Smooth muscle cell (in vitro differentiated cells): ENCODE results near the gene DCDC2. TPM values are rescaled to one million over a fixed set of nuclear protein-coding genes. Genes with fewer than 3 reads are reported as not detected.
A peak's percentile ranks its signal among the peaks of the same experiment; 100 is the strongest.

ENCODE experiments used
- DNase-seq: peaks from one replicate; lab custom pipeline; 2025; ENCODE audit not compliant: unreplicated experiment; lab: John Stamatoyannopoulos, UW
- H2AFZ ChIP-seq: fragments of 200-600 bp; sonication (generic); 2 replicates; pipeline ENCODE4 v1.6.0; 2016; ENCODE audit warnings: antibody characterized with exemption, low read depth, mild to moderate bottlenecking
- H3F3A ChIP-seq: fragments of 200-600 bp; sonication (generic); 2 replicates; pipeline ENCODE4 v1.6.0; 2017; ENCODE audit warnings: antibody characterized with exemption, low read depth
- H3K27ac ChIP-seq: fragments of 200-600 bp; sonication (generic); 2 replicates; pipeline ENCODE4 v1.5.1; 2016; ENCODE audit warnings: low read depth, mild to moderate bottlenecking
- H3K27me3 ChIP-seq: fragments of 200-600 bp; sonication (generic); 2 replicates; pipeline ENCODE4 v1.6.1; 2016; ENCODE audit warnings: low read depth, mild to moderate bottlenecking
- H3K36me3 ChIP-seq: fragments of 200-600 bp; sonication (generic); 2 replicates; pipeline ENCODE4 v1.5.1; 2016; ENCODE audit warnings: low read depth
- H3K4me1 ChIP-seq: fragments of 200-600 bp; sonication (generic); 2 replicates; pipeline ENCODE4 v1.5.1; 2016; ENCODE audit warnings: low read depth
- H3K4me2 ChIP-seq: fragments of 200-600 bp; sonication (generic); 2 replicates; pipeline ENCODE4 v1.6.0; 2016; ENCODE audit warnings: mild to moderate bottlenecking
- H3K4me3 ChIP-seq: fragments of 200-600 bp; sonication (generic); 2 replicates; pipeline ENCODE4 v1.5.1; 2016; ENCODE audit warnings: mild to moderate bottlenecking
- H3K79me2 ChIP-seq: fragments of 200-600 bp; sonication (generic); 2 replicates; pipeline ENCODE4 v1.6.0; 2016; ENCODE audit warnings: low read depth, mild to moderate bottlenecking
- H3K9ac ChIP-seq: fragments of 200-600 bp; sonication (generic); 2 replicates; pipeline ENCODE4 v1.6.0; 2016; ENCODE audit warnings: low read depth
- H3K9me3 ChIP-seq: fragments of 200-600 bp; sonication (generic); replicated peaks from 2 replicates; pipeline ENCODE4 v1.5.1; 2016; ENCODE audit warnings: low read depth
- H4K20me1 ChIP-seq: fragments of 200-600 bp; sonication (generic); 2 replicates; pipeline ENCODE4 v1.6.0; 2016; ENCODE audit warnings: low read depth
- whole genome bisulfite sequencing: methylation state at CpG from one replicate; pipeline ENCODE4 v1.1.7; 2016; ENCODE audit warnings: low lambda C conversion rate; 5-methylcytosine and 5-hydroxymethylcytosine counted together
- polyA plus RNA-seq: library from polyadenylated mRNA; unstranded; fragments of >200 nt; fragmentation: Nextera tagmentation; extraction: Ambion mirVana; gene quantifications from 2 replicates; pipeline ENCODE4 v1.2.1, GENCODE V29; 2016
- total RNA-seq: library from RNA; depleted of rRNA; stranded (reverse); fragments of >200 nt; gene quantifications from 2 replicates; pipeline ENCODE4 v1.2.3, GENCODE V29; 2014
- TF ChIP-seq, protein P1 (sequence below): fragments of 200-600 bp; sonication (generic); IDR thresholded peaks from 2 replicates; pipeline ENCODE4 v1.5.1; 2017; ENCODE audit warnings: borderline replicate concordance, mild to moderate bottlenecking, antibody characterized with exemption; ENCODE audit not compliant: insufficient read depth, poor library complexity, severe bottlenecking

DCDC2 gene
- total and polyA plus RNA-seq, 2 experiments from 2014 or later: not detected

DNA sequence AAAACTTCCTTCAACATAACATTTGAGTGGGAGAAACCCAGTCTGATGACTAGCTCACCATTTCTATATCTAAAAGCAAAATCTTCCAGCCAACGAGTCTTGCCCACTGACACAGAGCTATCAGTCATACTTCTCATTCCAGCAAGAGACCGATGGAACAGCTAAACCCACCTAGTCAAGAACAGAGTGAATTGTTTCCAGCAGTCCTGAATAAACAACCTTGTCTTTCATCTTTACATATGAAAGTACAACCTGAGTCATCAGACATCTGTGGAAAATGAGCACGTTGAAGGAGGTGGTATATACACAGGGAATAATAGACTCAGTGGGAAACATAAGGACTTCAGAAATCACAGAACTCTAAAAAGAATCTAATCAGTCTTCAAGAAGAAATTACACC, 208.0 kb downstream of the DCDC2 start:
- Histone ChIP-seq H2AFZ (no peak overlapping the region), H3K4me1 (no peaks in the 10 kb centered on the region), H3K9ac (no peak overlapping the region), H3K4me3 (no peak overlapping the region), H3K27me3 (no peaks in the 10 kb centered on the region), H3K9me3 (no peaks in the 10 kb centered on the region), H4K20me1 (no peaks in the 10 kb centered on the region), H3K27ac (no peak overlapping the region), H3F3A (no peaks in the 10 kb centered on the region), H3K36me3 (no peaks in the 10 kb centered on the region), H3K79me2 (no peaks in the 10 kb centered on the region), H3K4me2 (no peak overlapping the region)
- WGBS: 55% methylated on average over 3 of the region's 3 CpGs
- TF ChIP-seq, protein P1, sequence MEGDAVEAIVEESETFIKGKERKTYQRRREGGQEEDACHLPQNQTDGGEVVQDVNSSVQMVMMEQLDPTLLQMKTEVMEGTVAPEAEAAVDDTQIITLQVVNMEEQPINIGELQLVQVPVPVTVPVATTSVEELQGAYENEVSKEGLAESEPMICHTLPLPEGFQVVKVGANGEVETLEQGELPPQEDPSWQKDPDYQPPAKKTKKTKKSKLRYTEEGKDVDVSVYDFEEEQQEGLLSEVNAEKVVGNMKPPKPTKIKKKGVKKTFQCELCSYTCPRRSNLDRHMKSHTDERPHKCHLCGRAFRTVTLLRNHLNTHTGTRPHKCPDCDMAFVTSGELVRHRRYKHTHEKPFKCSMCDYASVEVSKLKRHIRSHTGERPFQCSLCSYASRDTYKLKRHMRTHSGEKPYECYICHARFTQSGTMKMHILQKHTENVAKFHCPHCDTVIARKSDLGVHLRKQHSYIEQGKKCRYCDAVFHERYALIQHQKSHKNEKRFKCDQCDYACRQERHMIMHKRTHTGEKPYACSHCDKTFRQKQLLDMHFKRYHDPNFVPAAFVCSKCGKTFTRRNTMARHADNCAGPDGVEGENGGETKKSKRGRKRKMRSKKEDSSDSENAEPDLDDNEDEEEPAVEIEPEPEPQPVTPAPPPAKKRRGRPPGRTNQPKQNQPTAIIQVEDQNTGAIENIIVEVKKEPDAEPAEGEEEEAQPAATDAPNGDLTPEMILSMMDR: no peak
- no peak for DNase-seq

DNA sequence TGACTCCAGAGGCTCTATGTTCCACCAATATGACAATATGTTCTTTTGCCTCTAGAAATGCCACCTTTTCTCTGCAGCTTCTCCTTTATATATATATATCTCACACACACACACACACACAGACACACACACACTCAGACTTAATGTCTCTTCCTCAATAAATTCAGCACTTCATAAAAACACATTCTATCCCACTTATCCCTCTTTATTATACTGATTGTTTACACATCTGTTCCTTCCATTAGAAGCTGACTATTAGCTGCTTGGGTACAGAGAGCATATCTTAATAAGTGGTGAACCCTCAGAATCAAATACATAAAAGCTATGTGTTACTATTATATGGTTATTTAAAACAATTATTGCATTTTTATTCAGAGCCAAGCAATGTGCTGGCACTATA, 208.6 kb downstream of the DCDC2 start:
- TF ChIP-seq, protein P1: no peak

DNA sequence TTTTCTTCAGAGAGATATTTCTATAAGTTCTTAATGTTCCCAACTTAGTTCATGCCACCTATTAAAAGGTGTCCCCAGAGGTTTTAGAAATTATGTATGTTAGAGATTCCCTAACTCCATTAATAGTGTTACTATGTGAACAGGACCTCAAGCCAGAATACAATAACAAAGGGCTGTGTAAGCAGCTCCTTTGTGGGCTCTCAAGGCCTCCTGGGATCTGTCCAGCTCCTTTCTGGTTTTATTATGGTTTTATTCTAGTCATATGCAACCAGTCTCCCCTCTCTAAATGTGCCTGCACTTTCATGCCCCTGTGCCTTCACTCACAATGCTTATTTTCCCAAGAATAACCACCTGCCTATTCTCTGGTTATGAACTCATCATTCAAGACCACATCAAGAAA, 209.2 kb downstream of the DCDC2 start:
- H3K36me3 ChIP-seq: no peaks in the 10 kb centered on the region
- H3K9ac ChIP-seq: no peak overlapping the region
- H3K27ac ChIP-seq: no peak overlapping the region
- TF ChIP-seq, protein P1: no peak
- no peaks in the 10 kb centered on the region for H3F3A ChIP-seq
- H2AFZ ChIP-seq: no peak overlapping the region
- H3K79me2 ChIP-seq: no peaks in the 10 kb centered on the region
- no peaks in the 10 kb centered on the region for H4K20me1 ChIP-seq
- H3K4me2 ChIP-seq: no peak overlapping the region
- no peak overlapping the region for H3K4me3 ChIP-seq
- no peaks in the 10 kb centered on the region for H3K4me1 ChIP-seq
- H3K27me3 ChIP-seq: no peaks in the 10 kb centered on the region
- DNase-seq: no peak
- no peaks in the 10 kb centered on the region for H3K9me3 ChIP-seq

More for the DNA sequence above, 208.6 kb downstream of the DCDC2 start:
- H3K79me2 ChIP-seq: no peaks in the 10 kb centered on the region
- no peaks in the 10 kb centered on the region for H3K36me3 ChIP-seq
- H3F3A ChIP-seq: no peaks in the 10 kb centered on the region
- no peak overlapping the region for H3K4me3 ChIP-seq
- DNase-seq: no peak
- H3K27ac ChIP-seq: no peak overlapping the region
- H3K9ac ChIP-seq: no peak overlapping the region
- no peak overlapping the region for H3K4me2 ChIP-seq
- H3K9me3 ChIP-seq: no peaks in the 10 kb centered on the region
- no peaks in the 10 kb centered on the region for H3K27me3 ChIP-seq
- H3K4me1 ChIP-seq: no peaks in the 10 kb centered on the region
- H4K20me1 ChIP-seq: no peaks in the 10 kb centered on the region
- no peak overlapping the region for H2AFZ ChIP-seq

DNA sequence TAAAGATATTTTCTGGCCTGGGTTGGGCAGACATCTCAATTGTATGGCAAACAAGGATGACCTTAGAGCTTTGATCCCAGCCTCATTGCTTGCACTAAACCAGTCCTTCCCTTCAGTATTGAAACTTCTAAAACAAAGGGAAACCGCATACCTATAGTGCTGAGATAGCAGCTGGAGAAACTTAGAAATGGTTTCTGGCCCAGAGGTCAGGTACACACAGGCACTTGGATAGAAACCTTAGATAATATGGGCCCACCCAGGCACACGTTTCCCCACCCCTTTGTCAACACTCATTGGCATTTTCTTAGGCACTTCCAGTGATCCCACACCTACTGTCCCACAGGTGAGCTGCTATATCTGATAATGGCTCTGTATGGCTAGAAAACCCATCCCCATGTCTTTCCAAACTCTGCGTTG, 209.7 kb downstream of the DCDC2 start:
- Histone ChIP-seq H2AFZ (no peak overlapping the region), H3K4me1 (no peaks in the 10 kb centered on the region), H3K36me3 (no peaks in the 10 kb centered on the region), H3K9me3 (no peaks in the 10 kb centered on the region), H3K79me2 (no peaks in the 10 kb centered on the region), H3K27me3 (no peaks in the 10 kb centered on the region), H3F3A (no peaks in the 10 kb centered on the region), H3K9ac (no peak overlapping the region), H3K27ac (peak overlapping the region; percentile 35), H4K20me1 (no peaks in the 10 kb centered on the region), H3K4me2 (no peak overlapping the region), H3K4me3 (no peak overlapping the region)
- TF ChIP-seq, protein P1: no peak
- DNase-seq: no peak
- 82% methylated on average over 3 of the region's 3 CpGs for WGBS
